ENCODE data around the gene RABGAP1L.

DNA sequence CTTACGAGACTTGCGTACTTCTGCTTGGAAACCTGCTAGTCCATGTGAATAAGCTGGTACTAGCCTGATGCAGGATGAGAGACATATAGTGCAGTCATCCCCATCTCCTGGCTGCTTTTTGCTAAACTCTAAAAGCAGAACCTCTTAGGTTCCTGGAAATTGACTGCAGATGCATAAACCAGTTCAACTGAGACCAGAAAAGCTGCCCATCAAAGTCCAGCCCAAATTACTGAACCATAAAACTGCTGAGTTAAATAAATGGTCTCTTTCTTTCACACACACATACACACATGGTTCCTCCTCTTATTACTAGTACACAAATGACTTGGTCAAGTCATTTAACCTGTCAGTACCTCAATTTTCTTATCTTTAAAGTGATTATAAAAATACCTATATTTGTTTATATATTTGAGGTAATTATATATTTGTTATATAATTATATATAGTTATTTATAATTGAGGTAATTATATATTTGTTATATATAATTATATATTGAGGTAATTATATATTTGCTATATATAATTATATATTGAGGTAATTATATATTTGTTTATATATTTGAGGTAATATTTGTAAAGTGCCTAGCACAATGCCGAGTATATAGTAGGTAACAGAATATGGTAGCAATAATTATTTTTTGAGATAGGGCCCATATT lies 25.2 kb upstream of the RABGAP1L start:
- TF ChIP-seq EZH2 (IDR thresholded peaks at IDR 0.05) (no peak), EZH2phosphoT487 (IDR thresholded peaks at IDR 0.05) (no peak)
- TF ChIP-seq, protein P1, sequence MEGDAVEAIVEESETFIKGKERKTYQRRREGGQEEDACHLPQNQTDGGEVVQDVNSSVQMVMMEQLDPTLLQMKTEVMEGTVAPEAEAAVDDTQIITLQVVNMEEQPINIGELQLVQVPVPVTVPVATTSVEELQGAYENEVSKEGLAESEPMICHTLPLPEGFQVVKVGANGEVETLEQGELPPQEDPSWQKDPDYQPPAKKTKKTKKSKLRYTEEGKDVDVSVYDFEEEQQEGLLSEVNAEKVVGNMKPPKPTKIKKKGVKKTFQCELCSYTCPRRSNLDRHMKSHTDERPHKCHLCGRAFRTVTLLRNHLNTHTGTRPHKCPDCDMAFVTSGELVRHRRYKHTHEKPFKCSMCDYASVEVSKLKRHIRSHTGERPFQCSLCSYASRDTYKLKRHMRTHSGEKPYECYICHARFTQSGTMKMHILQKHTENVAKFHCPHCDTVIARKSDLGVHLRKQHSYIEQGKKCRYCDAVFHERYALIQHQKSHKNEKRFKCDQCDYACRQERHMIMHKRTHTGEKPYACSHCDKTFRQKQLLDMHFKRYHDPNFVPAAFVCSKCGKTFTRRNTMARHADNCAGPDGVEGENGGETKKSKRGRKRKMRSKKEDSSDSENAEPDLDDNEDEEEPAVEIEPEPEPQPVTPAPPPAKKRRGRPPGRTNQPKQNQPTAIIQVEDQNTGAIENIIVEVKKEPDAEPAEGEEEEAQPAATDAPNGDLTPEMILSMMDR (IDR thresholded peaks at IDR 0.05) = no peak
